K562 (cell line): ENCODE data around the gene HGS. TPM values are rescaled to one million over a fixed set of nuclear protein-coding genes. Genes with fewer than 3 reads are reported as not detected.

Experiments used
- ATF2 ChIP-seq: sonication (generic); formaldehyde crosslinking; IDR thresholded peaks from 2 replicates; pipeline ENCODE4 v1.8.1; 2022; ENCODE audit warnings: missing genetic modification reagents
- KLF13 ChIP-seq: fragments of 450-650 bp; IDR thresholded peaks from 2 replicates; pipeline ENCODE4 v1.6.1; 2016; ENCODE audit warnings: missing genetic modification characterization, low read depth, mild to moderate bottlenecking, missing compliant biosample characterization, moderate library complexity, borderline replicate concordance
- L3MBTL2 ChIP-seq: fragments of 450-650 bp; IDR thresholded peaks from 2 replicates; pipeline ENCODE4 v1.6.1; 2016; ENCODE audit warnings: mild to moderate bottlenecking, moderate library complexity
- MBD1 ChIP-seq: fragments of 250-450 bp; sonication (Bioruptor Pico); IDR thresholded peaks from 2 replicates; pipeline ENCODE4 v1.8.0; 2022; ENCODE audit warnings: inconsistent platforms
- NR4A1 ChIP-seq, 2 experiments: fragments of 250-450 bp in 1 of 2; fragments of 450-650 bp in 1 of 2; sonication (Bioruptor Pico) in 1 of 2; IDR thresholded peaks; 2 replicates each; pipeline versions ENCODE4 v1.4.0 to v1.6.1; 2016 to 2020; ENCODE audit warnings: mild to moderate bottlenecking in 2 of 2, missing compliant biosample characterization in 1 of 2, missing genetic modification characterization in 1 of 2, moderate library complexity in 1 of 2
- PRDM10 ChIP-seq: fragments of 450-650 bp; IDR thresholded peaks from 2 replicates; pipeline ENCODE4 v1.6.1; 2018; ENCODE audit not compliant: partially characterized antibody
- RFX7 ChIP-seq: fragments of 250-450 bp; sonication (Bioruptor Pico); IDR thresholded peaks from 2 replicates; pipeline ENCODE4 v1.5.1; 2021; ENCODE audit warnings: mild to moderate bottlenecking
- SIN3B ChIP-seq: fragments of 450-650 bp; IDR thresholded peaks from 2 replicates; pipeline ENCODE4 v1.6.1; 2017; ENCODE audit warnings: low read depth, mild to moderate bottlenecking, moderate library complexity
- SMAD1 ChIP-seq: fragments of 150-350 bp; IDR thresholded peaks from 2 replicates; pipeline ENCODE4 v1.6.1; 2014; ENCODE audit warnings: low read length, low read depth; ENCODE audit not compliant: partially characterized antibody
- SMAD3 ChIP-seq: fragments of 450-650 bp; formaldehyde crosslinking; conservative IDR thresholded peaks from 2 replicates; pipeline ENCODE4 v1.4.0; 2020; ENCODE audit warnings: mild to moderate bottlenecking
- SMAD4 ChIP-seq: fragments of 250-450 bp; sonication (Bioruptor Pico); conservative IDR thresholded peaks from 2 replicates; pipeline ENCODE4 v1.8.0; 2021; ENCODE audit warnings: inconsistent platforms, mild to moderate bottlenecking, moderate library complexity
- SMARCE1 ChIP-seq: fragments of 450-650 bp; IDR thresholded peaks from 2 replicates; pipeline ENCODE4 v1.7.1; 2016; ENCODE audit warnings: mild to moderate bottlenecking
- SRSF7 ChIP-seq: fragments of 200-400 bp; formaldehyde crosslinking; optimal IDR thresholded peaks from 2 replicates; pipeline ENCODE3; 2017; ENCODE audit warnings: mild to moderate bottlenecking, low read depth, low read length
- TCF15 ChIP-seq: fragments of 250-450 bp; sonication (Bioruptor Pico); IDR thresholded peaks from 2 replicates; pipeline ENCODE4 v1.8.0; 2022; ENCODE audit warnings: moderate library complexity, mild to moderate bottlenecking, inconsistent platforms
- TFE3 ChIP-seq: fragments of 450-650 bp; formaldehyde crosslinking; IDR thresholded peaks from 2 replicates; pipeline ENCODE4 v1.4.0; 2020; ENCODE audit warnings: mild to moderate bottlenecking, mixed read lengths
- ZC3H4 ChIP-seq: sonication (generic); formaldehyde crosslinking; IDR thresholded peaks from 2 replicates; pipeline ENCODE4 v1.9.0; 2021; ENCODE audit warnings: missing genetic modification reagents, borderline replicate concordance
- ZNF347 ChIP-seq: fragments of 450-650 bp; formaldehyde crosslinking; IDR thresholded peaks from 2 replicates; pipeline ENCODE4 v1.4.0; 2020; ENCODE audit warnings: low read depth, mild to moderate bottlenecking, moderate library complexity
- ZNF354B ChIP-seq: fragments of 250-450 bp; sonication (Bioruptor Pico); IDR thresholded peaks from 2 replicates; pipeline ENCODE4 v1.4.0; 2020
- ZNF707 ChIP-seq: fragments of 250-450 bp; sonication (Bioruptor Pico); conservative IDR thresholded peaks from 2 replicates; pipeline ENCODE4 v1.8.0; 2022; ENCODE audit warnings: inconsistent platforms, mild to moderate bottlenecking, moderate library complexity
- polyA plus RNA-seq, 8 experiments: library from polyadenylated mRNA; depleted of rRNA in 4 of 8; stranded (reverse) in 5 of 8; unstranded in 3 of 8; fragments of >200 nt; fragmentation: Nextera tagmentation in 2 of 8; fragmentation: Illumina TruSeq in 1 of 8; extraction: Ambion mirVana in 2 of 8; extraction: Trizol in 1 of 8; gene quantifications; 2 replicates each; pipeline versions ENCODE4 v1.2.1 to v1.2.3, GENCODE V29; 2011 to 2014; ENCODE audit warnings: inconsistent platforms in 1 of 8, missing spikeins in 1 of 8
- total RNA-seq, 7 experiments: library from RNA; depleted of rRNA in 6 of 7; stranded (reverse); fragments of >200 nt in 6 of 7; fragmentation: Illumina TruSeq in 2 of 7; extraction: Trizol in 2 of 7; gene quantifications; 2 replicates each; pipeline versions ENCODE4 v1.2.1 to v1.2.3, GENCODE V29; 2011 to 2021; ENCODE audit warnings: low replicate concordance in 1 of 7

The HGS gene
- total and polyA plus RNA-seq, 9 of the 15 experiments (the other 6 are each of a cell fraction or from before 2014, with no cell fraction given): 3.9 to 176 (median 77.1) TPM

GRCh38 chr17:81683584-81684441, at the start of gene HGS, which contains the start of gene ARL16 (continued):
- peak; percentile 41 for TF ChIP-seq PRDM10
- no peak for TF ChIP-seq TFE3 (CRISPR knock-in tag)
- no peak for TF ChIP-seq SMARCE1
- TF ChIP-seq ZNF707 (CRISPR knock-in tag): no peak
- peak; percentile 77 for TF ChIP-seq SIN3B
- TF ChIP-seq KLF13 (tag): no peak
- no peak for TF ChIP-seq RFX7 (CRISPR knock-in tag)
- TF ChIP-seq SMAD3 (CRISPR knock-in tag): no peak
- no peak for TF ChIP-seq ZNF347 (CRISPR knock-in tag)
- no peak for TF ChIP-seq MBD1 (CRISPR knock-in tag)
- TF ChIP-seq ZNF354B (CRISPR knock-in tag): no peak
- no peak for TF ChIP-seq L3MBTL2
- no peak for TF ChIP-seq ATF2 (CRISPR knock-in tag)
- TF ChIP-seq NR4A1 (CRISPR knock-in tag; IDR thresholded peaks at IDR 0.05): no peak
- no peak for TF ChIP-seq NR4A1 (tag; IDR thresholded peaks at IDR 0.05)
- TF ChIP-seq SMAD4 (CRISPR knock-in tag): no peak
- TF ChIP-seq SRSF7: no peak
- no peak for TF ChIP-seq TCF15 (CRISPR knock-in tag)
- peak; percentile 49 for TF ChIP-seq SMAD1
- TF ChIP-seq ZC3H4 (CRISPR knock-in tag): no peak
